ENCODE data around the gene EIF3I. TPM values are rescaled to one million over a fixed set of nuclear protein-coding genes. Genes with fewer than 3 reads are reported as not detected.
"Not testable (repeated sequence)": the region's sequence is repeated elsewhere in the genome, so short reads cannot be mapped to it uniquely, and the experiment has no call there.

The EIF3I gene
- total and polyA plus RNA-seq, 2 of the 8 experiments (the other 6 are each of a cell fraction or from before 2014, with no cell fraction given), result 247 to 346 TPM

DNA sequence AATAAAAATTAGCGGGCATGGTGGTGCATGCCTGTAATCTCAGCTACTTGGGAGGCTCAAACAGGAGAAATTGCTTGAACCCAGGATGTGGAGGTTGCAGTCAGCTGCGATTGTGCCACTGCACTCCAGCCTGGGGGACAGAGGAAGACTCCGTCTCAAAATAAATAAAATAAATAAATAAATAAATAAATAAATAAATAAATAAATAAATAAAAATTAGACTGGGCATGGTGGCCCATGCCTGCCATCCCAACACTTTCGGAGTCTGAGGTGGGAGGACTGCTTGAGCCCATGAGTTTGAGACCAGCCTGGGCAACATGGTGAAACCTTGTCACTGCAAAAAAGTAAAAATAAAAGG, 41.0 kb downstream of the EIF3I start:
- POLR2A ChIA-PET (ENCODE audit: partially characterized antibody); FAIRE-seq; H2BK12ac ChIP-seq (ENCODE audit: low read depth, low read length); H3K9ac ChIP-seq (replicated peaks in 1 of 4; ENCODE audit: extremely low read depth in 1 of 4, low read depth in 3 of 4, low read length in 3 of 4); H3K23ac ChIP-seq (ENCODE audit: insufficient read length); H3K18ac ChIP-seq (ENCODE audit: extremely low read depth, low read length); H4K5ac ChIP-seq (ENCODE audit: insufficient read length, low read depth, low read length); H2BK120ac ChIP-seq (replicated peaks; ENCODE audit: low read depth, low read length); H3K27ac ChIP-seq (ENCODE audit: low read depth, low read length); H4K91ac ChIP-seq (replicated peaks; ENCODE audit: insufficient read length, low read length); H3K23me2 ChIP-seq (ENCODE audit: low read depth, low read length); DNase-seq (ENCODE audit: low read depth in 1 of 2, low spot score in 2 of 2); H3K4ac ChIP-seq (replicated peaks; ENCODE audit: insufficient read length, low read depth, low read length); H3K4me3 ChIP-seq (ENCODE audit: extremely low read depth in 1 of 4, insufficient read depth in 2 of 4, low read depth in 3 of 4, low read length in 4 of 4); H3K4me1 ChIP-seq (replicated peaks in 1 of 4; ENCODE audit: control insufficient read depth in 3 of 4, insufficient read depth in 4 of 4, low read length in 3 of 4); H2BK20ac ChIP-seq (ENCODE audit: low read length); H2BK15ac ChIP-seq (ENCODE audit: low read length); H3K4me2 ChIP-seq (ENCODE audit: insufficient read depth in 1 of 2, low read depth in 2 of 2, low read length in 2 of 2); H3K79me2 ChIP-seq (ENCODE audit: control insufficient read depth in 1 of 2, insufficient read depth in 2 of 2, low read length in 2 of 2); H3K36me3 ChIP-seq (ENCODE audit: control insufficient read depth in 2 of 4, insufficient read depth in 4 of 4, low read length in 3 of 4); H3K9me3 ChIP-seq (ENCODE audit: insufficient read depth in 2 of 2, low read depth in 1 of 2, low read length in 1 of 2); H2AK5ac ChIP-seq (ENCODE audit: low read depth, low read length); H2AFZ ChIP-seq (ENCODE audit: low read length); H4K20me1 ChIP-seq (replicated peaks in 1 of 2; ENCODE audit: control insufficient read depth in 1 of 2, insufficient read depth in 2 of 2, low read length in 2 of 2); H3K79me1 ChIP-seq (ENCODE audit: low read depth, low read length); H4K8ac ChIP-seq (ENCODE audit: extremely low read depth, insufficient read depth, low read length); H2BK5ac ChIP-seq (ENCODE audit: low read depth, low read length); H3K27me3 ChIP-seq (replicated peaks in 1 of 4; ENCODE audit: control insufficient read depth in 3 of 4, extremely low read depth in 1 of 4, insufficient read depth in 3 of 4, low read length in 3 of 4); H3K56ac ChIP-seq (replicated peaks; ENCODE audit: insufficient read length, low read depth, low read length); H3K14ac ChIP-seq (ENCODE audit: insufficient read length): not testable (repeated sequence)
- CTCF ChIA-PET (ENCODE audit: partially characterized antibody), result interaction anchor here (1.2 to 1.6 kb wide), 2 partner anchors 15 to 17 kb away, joined by 3 read pairs; no protein-coding TSS in a partner anchor
- WGBS, 2 experiments (ENCODE audit: extremely low coverage in 1 of 2, insufficient coverage in 1 of 2, insufficient read length in 1 of 2, insufficient replicate concordance in 2 of 2, low coverage in 1 of 2, low lambda C conversion rate in 2 of 2, missing lambda C conversion rate in 1 of 2), result 96% methylated on average over 4 of the region's 4 CpGs; no CpG with 5 or more reads in 1 of the 2 experiments
